SK-N-SH (cell line): ENCODE results near the gene APOBEC3H.

ENCODE experiments used
- RFX5 ChIP-seq: IDR thresholded peaks from 2 replicates; pipeline ENCODE4 v1.6.1; 2012; ENCODE audit warnings: mild to moderate bottlenecking, improper control_type of control experiment, low read length
- USF2 ChIP-seq: fragments of 150-350 bp; IDR thresholded peaks from 2 replicates; pipeline ENCODE4 v1.6.1; 2017; ENCODE audit warnings: antibody characterized with exemption, low read length, low read depth, borderline replicate concordance

GRCh38 chr22:39150848-39151215, 53.8 kb downstream of the APOBEC3H start:
- no peak for TF ChIP-seq RFX5
- TF ChIP-seq USF2, result no peak
